Measurements from ENCODE around the gene SLC22A3.
"Not testable (repeated sequence)": the region's sequence is repeated elsewhere in the genome, so short reads cannot be mapped to it uniquely, and the experiment has no call there.

The SLC22A3 gene

GRCh38 chr6:160447350-160447749, 99.2 kb downstream of the SLC22A3 start:
- no peak for TF ChIP-seq CTCF (conservative IDR thresholded peaks at IDR 0.05; ENCODE audit: low read depth)
- CTCF ChIA-PET = interaction anchor here (0.6 kb wide), 1 partner anchor 384 kb away, joined by 4 read pairs; no protein-coding TSS in a partner anchor

GRCh38 chr6:160449787-160450186, 101.6 kb downstream of the SLC22A3 start:
- DNase-seq (ENCODE audit: low spot score); POLR2A ChIA-PET (ENCODE audit: low non-redundant PET); H3K27ac ChIP-seq; CTCF ChIA-PET: not testable (repeated sequence)

More at GRCh38 chr6:160447350-160447749, 99.2 kb downstream of the SLC22A3 start:
- DNase-seq (ENCODE audit: low spot score) = no peak
- H3K27ac ChIP-seq = no peak overlapping the region
- POLR2A ChIA-PET (ENCODE audit: low non-redundant PET) = no interaction called here

- DNase-seq (ENCODE audit: low spot score) = no peak
- H3K27ac ChIP-seq = no peak overlapping the region
- POLR2A ChIA-PET (ENCODE audit: low non-redundant PET) = no interaction called here
- CTCF ChIA-PET = interaction anchor here (0.6 to 0.9 kb wide), 2 partner anchors 51 to 313 kb away, joined by 3 read pairs; no protein-coding TSS in a partner anchor
- no peak for TF ChIP-seq CTCF (conservative IDR thresholded peaks at IDR 0.05; ENCODE audit: low read depth)
Observed at GRCh38 chr6:160450849-160451248, 102.7 kb downstream of the SLC22A3 start.

- TF ChIP-seq CTCF (conservative IDR thresholded peaks at IDR 0.05; ENCODE audit: low read depth) = no peak
- ChIA-PET POLR2A (ENCODE audit: low non-redundant PET) (no interaction called here), CTCF (interaction anchor here (0.7 kb wide), 1 partner anchor 216 kb away, joined by 3 read pairs; no protein-coding TSS in a partner anchor)
- no peak overlapping the region for H3K27ac ChIP-seq
- DNase-seq (ENCODE audit: low spot score) = no peak
Observed at GRCh38 chr6:160454303-160454702, 106.1 kb downstream of the SLC22A3 start.

- no peak for TF ChIP-seq CTCF (conservative IDR thresholded peaks at IDR 0.05; ENCODE audit: low read depth)
- ChIA-PET POLR2A (ENCODE audit: low non-redundant PET) (no interaction called here), CTCF (interaction anchor here (0.5 to 1.9 kb wide), 14 partner anchors 10 to 763 kb away, joined by 3 to 17 read pairs (median 4); no protein-coding TSS in a partner anchor)
- H3K27ac ChIP-seq = no peak overlapping the region
- no peak for DNase-seq (ENCODE audit: low spot score)
Observed at GRCh38 chr6:160455081-160455480, 106.9 kb downstream of the SLC22A3 start.

- DNase-seq (ENCODE audit: low spot score) = peak; percentile 71
- POLR2A ChIA-PET (ENCODE audit: low non-redundant PET) = no interaction called here
Observed at GRCh38 chr6:160455541-160456213, 107.5 kb downstream of the SLC22A3 start.

More at GRCh38 chr6:160455541-160456213, 107.5 kb downstream of the SLC22A3 start:
- CTCF ChIA-PET = interaction anchor here (0.5 to 1.9 kb wide), 15 partner anchors 9 to 764 kb away, joined by 3 to 17 read pairs (median 4); no protein-coding TSS in a partner anchor
- H3K27ac ChIP-seq = peak overlapping the region; percentile 60
- TF ChIP-seq CTCF (conservative IDR thresholded peaks at IDR 0.05; ENCODE audit: low read depth) = peak; percentile 94

All from RWPE1 (cell line).